Suprapubic skin (tissue), 4 donors: ENCODE data around the gene EVA1B. TPM values are rescaled to one million over a fixed set of nuclear protein-coding genes. Genes with fewer than 3 reads are reported as not detected.
A peak's percentile ranks its signal among the peaks of the same experiment; 100 is the strongest.

Source experiments
- DNase-seq, 2 donors: peaks; one replicate each; pipeline ENCODE4 v3.0.0-alpha.2; 2019; ENCODE audit warnings: low spot score in 2 of 2
- H3K27ac ChIP-seq: fragments of 200-600 bp; sonication (generic); one replicate; pipeline ENCODE4 v1.5.1; 2019
- H3K27me3 ChIP-seq: fragments of 200-600 bp; sonication (generic); one replicate; pipeline ENCODE4 v1.5.1; 2019
- H3K36me3 ChIP-seq: fragments of 200-600 bp; sonication (generic); one replicate; pipeline ENCODE4 v1.5.1; 2019
- H3K4me1 ChIP-seq: fragments of 200-600 bp; sonication (generic); one replicate; pipeline ENCODE4 v1.5.1; 2019
- H3K4me3 ChIP-seq: fragments of 200-600 bp; sonication (generic); one replicate; pipeline ENCODE4 v1.5.1; 2019; ENCODE audit warnings: mild to moderate bottlenecking
- H3K9me3 ChIP-seq: fragments of 200-600 bp; sonication (generic); one replicate; pipeline ENCODE4 v1.5.1; 2019
- EP300 ChIP-seq: sonication (generic); formaldehyde crosslinking; IDR thresholded peaks from one replicate; pipeline ENCODE4 v1.6.1; 2017; ENCODE audit warnings: antibody characterized with exemption
- POLR2A ChIP-seq, 2 donors: fragments of 450-650 bp; IDR thresholded peaks; one replicate each; pipeline ENCODE4 v1.6.1; 2017; ENCODE audit warnings: antibody characterized with exemption in 2 of 2, mild to moderate bottlenecking in 2 of 2, moderate library complexity in 2 of 2
- POLR2AphosphoS5 ChIP-seq, 3 donors: sonication (generic); formaldehyde crosslinking; IDR thresholded peaks; one replicate each; pipeline ENCODE4 v1.6.1; 2017; ENCODE audit warnings: antibody characterized with exemption in 3 of 3
- WGBS: methylation state at CpG from one replicate; pipeline ENCODE4 v1.1.5; 2018; 5-methylcytosine and 5-hydroxymethylcytosine counted together
- total RNA-seq, 4 donors: library from RNA; depleted of rRNA; stranded (reverse); fragments of >200 nt; gene quantifications; one replicate each; pipeline ENCODE4 v1.1.0, GENCODE V29; 2016
- TF ChIP-seq, protein P1 (sequence below), 2 donors: fragments of 200-600 bp in 1 of 2; fragments of 450-650 bp in 1 of 2; sonication (generic) in 1 of 2; IDR thresholded peaks; one replicate each; pipeline ENCODE4 v1.5.1; 2016 to 2019; ENCODE audit warnings: antibody characterized with exemption in 2 of 2, mild to moderate bottlenecking in 1 of 2, moderate library complexity in 1 of 2

The EVA1B gene
- total RNA-seq, 4 donors from 2014 or later, result 13.3 to 28.0 (median 19.2) TPM

GRCh38 chr1:36284517-36284916 is 38.9 kb downstream of the EVA1B start:
- H3K4me1 ChIP-seq, result peaks cover 18% of the 10 kb centered on the region
- H3K27me3 ChIP-seq, result no peaks in the 10 kb centered on the region
- no peak for DNase-seq
- H3K36me3 ChIP-seq, result peaks cover 51% of the 10 kb centered on the region
- no peaks in the 10 kb centered on the region for H3K9me3 ChIP-seq
- H3K27ac ChIP-seq, result no peak overlapping the region
- 52% methylated on average over 1 of the region's 1 CpG for WGBS
- H3K4me3 ChIP-seq, result no peak overlapping the region
- TF ChIP-seq POLR2A (IDR thresholded peaks at IDR 0.05) (no peak), EP300 (no peak)
- TF ChIP-seq, protein P1, sequence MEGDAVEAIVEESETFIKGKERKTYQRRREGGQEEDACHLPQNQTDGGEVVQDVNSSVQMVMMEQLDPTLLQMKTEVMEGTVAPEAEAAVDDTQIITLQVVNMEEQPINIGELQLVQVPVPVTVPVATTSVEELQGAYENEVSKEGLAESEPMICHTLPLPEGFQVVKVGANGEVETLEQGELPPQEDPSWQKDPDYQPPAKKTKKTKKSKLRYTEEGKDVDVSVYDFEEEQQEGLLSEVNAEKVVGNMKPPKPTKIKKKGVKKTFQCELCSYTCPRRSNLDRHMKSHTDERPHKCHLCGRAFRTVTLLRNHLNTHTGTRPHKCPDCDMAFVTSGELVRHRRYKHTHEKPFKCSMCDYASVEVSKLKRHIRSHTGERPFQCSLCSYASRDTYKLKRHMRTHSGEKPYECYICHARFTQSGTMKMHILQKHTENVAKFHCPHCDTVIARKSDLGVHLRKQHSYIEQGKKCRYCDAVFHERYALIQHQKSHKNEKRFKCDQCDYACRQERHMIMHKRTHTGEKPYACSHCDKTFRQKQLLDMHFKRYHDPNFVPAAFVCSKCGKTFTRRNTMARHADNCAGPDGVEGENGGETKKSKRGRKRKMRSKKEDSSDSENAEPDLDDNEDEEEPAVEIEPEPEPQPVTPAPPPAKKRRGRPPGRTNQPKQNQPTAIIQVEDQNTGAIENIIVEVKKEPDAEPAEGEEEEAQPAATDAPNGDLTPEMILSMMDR (IDR thresholded peaks at IDR 0.05), result no peak

DNA sequence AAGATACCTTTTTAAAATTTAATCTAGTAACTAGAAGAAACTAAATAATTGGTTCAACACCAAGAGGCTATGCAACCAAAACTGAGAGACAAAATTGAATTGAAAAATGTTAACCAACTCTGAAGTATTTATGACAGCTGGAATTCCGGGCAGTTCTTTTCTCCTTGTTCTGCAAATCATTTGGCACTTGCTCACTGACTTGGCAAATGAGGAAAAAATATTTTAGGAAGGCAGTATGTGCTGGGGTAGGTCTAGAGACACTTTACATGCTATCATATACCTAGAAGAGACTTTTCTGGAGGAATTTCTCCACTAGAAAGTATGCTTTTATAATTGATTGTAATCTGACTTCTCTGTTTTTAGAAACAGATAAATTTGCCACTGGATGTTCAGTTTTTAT is 39.4 kb downstream of the EVA1B start:
- Histone ChIP-seq H3K36me3 (peaks cover 46% of the 10 kb centered on the region), H3K27me3 (no peaks in the 10 kb centered on the region), H3K4me3 (no peak overlapping the region), H3K9me3 (no peaks in the 10 kb centered on the region), H3K27ac (no peak overlapping the region), H3K4me1 (peaks cover 22% of the 10 kb centered on the region)
- no peak for DNase-seq
- 29% methylated on average over 1 of the region's 1 CpG for WGBS
- TF ChIP-seq POLR2AphosphoS5 (IDR thresholded peaks at IDR 0.05), result no peak
- TF ChIP-seq POLR2A (IDR thresholded peaks at IDR 0.05), result no peak
- TF ChIP-seq, protein P1 (IDR thresholded peaks at IDR 0.05), result no peak
- TF ChIP-seq EP300, result no peak

- H3K9me3 ChIP-seq, result no peaks in the 10 kb centered on the region
- peaks cover 17% of the 10 kb centered on the region for H3K36me3 ChIP-seq
- no peaks in the 10 kb centered on the region for H3K27me3 ChIP-seq
- DNase-seq, result no peak
- peak overlapping the region; percentile 19 for H3K27ac ChIP-seq
- 65% methylated on average over 7 of the region's 7 CpGs for WGBS
- H3K4me1 ChIP-seq, result peaks cover 24% of the 10 kb centered on the region
- no peak overlapping the region for H3K4me3 ChIP-seq
- TF ChIP-seq POLR2A (IDR thresholded peaks at IDR 0.05), result no peak
These were observed 43.6 kb downstream of the EVA1B start for GRCh38 chr1:36279789-36280296.

DNA sequence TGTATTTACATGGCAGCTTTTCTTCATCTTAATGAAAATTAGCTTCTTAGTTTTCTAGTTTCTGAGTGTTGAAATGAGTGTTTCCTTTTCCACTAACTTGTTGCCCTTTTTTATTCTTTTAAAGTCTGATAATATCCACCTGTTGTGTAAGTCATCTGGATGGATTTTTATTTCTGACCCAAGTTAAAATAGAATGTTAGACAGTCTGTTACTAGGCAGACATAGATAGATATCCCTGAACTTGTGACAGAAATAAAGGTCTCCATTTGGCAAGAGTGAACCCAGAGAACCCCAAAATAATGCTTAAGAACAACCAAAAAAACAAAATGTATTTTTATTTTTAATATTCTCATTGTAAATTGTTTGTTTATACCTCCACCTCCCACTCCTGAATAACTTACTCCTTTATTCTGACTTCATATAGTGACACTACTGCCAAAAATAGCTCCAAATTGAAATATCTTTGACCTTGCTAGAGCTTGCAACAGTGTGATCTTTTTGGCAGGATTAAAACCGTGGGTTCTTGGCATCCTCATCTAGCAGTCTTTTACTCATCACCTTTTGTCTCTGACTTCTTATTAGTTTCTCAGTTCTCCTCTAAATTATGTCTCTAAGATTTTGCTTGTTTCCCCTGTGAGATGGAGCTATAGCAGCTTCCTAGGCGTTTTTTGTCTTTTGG is 44.2 kb downstream of the EVA1B start:
- Histone ChIP-seq H3K4me3 (no peak overlapping the region), H3K27ac (peak overlapping the region; percentile 45), H3K36me3 (peaks cover 18% of the 10 kb centered on the region), H3K4me1 (peaks cover 18% of the 10 kb centered on the region), H3K9me3 (no peaks in the 10 kb centered on the region), H3K27me3 (no peaks in the 10 kb centered on the region)
- WGBS, result 40% methylated on average over 2 of the region's 2 CpGs
- TF ChIP-seq, protein P1 (IDR thresholded peaks at IDR 0.05), result no peak
- TF ChIP-seq POLR2AphosphoS5 (IDR thresholded peaks at IDR 0.05), result no peak
- no peak for TF ChIP-seq POLR2A (IDR thresholded peaks at IDR 0.05)
- TF ChIP-seq EP300, result no peak
- no peak for DNase-seq

GRCh38 chr1:36276688-36277087 is 46.8 kb downstream of the EVA1B start:
- H3K27me3 ChIP-seq, result no peaks in the 10 kb centered on the region
- no peaks in the 10 kb centered on the region for H3K9me3 ChIP-seq
- no peak for DNase-seq
- H3K4me1 ChIP-seq, result peaks cover 18% of the 10 kb centered on the region
- TF ChIP-seq, protein P1 (IDR thresholded peaks at IDR 0.05), result no peak
- TF ChIP-seq POLR2A (IDR thresholded peaks at IDR 0.05) (no peak), EP300 (no peak), POLR2AphosphoS5 (IDR thresholded peaks at IDR 0.05) (no peak)
- H3K4me3 ChIP-seq, result no peak overlapping the region
- H3K27ac ChIP-seq, result no peak overlapping the region
- H3K36me3 ChIP-seq, result peaks cover 8% of the 10 kb centered on the region
- WGBS, result 96% methylated on average over 6 of the region's 6 CpGs
